Fibroblast of lung (primary cell): ENCODE data around the gene MIEF1. TPM values are rescaled to one million over a fixed set of nuclear protein-coding genes. Genes with fewer than 3 reads are reported as not detected.

ENCODE experiments used
- DNase-seq, 2 donors: peaks; one replicate each; pipeline versions ENCODE4 v3.0.0 to v3.0.0-alpha.2; 2010; ENCODE audit warnings: low read depth in 2 of 2
- H2AFZ ChIP-seq: 2 replicates; pipeline ENCODE4 v1.5.1; 2012; ENCODE audit warnings: low read length, control low read depth, inconsistent platforms
- H3K27ac ChIP-seq: 2 replicates; pipeline ENCODE4 v1.5.1; 2011; ENCODE audit warnings: low read length, control low read depth; ENCODE audit not compliant: insufficient read depth
- H3K27me3 ChIP-seq: 2 replicates; pipeline ENCODE4 v1.5.1; 2011; ENCODE audit warnings: mild to moderate bottlenecking, low read length; ENCODE audit not compliant: control insufficient read depth, insufficient read depth
- H3K36me3 ChIP-seq: 2 replicates; pipeline ENCODE4 v1.5.1; 2011; ENCODE audit warnings: low read length; ENCODE audit not compliant: control insufficient read depth, insufficient read depth
- H3K4me1 ChIP-seq: 2 replicates; pipeline ENCODE4 v1.5.1; 2011; ENCODE audit warnings: low read length; ENCODE audit not compliant: control insufficient read depth, insufficient read depth; ENCODE audit errors: extremely low read depth
- H3K4me2 ChIP-seq: 2 replicates; pipeline ENCODE4 v1.5.1; 2011; ENCODE audit warnings: low read length, control low read depth; ENCODE audit not compliant: insufficient read depth; ENCODE audit errors: extremely low read depth
- H3K4me3 ChIP-seq, 4 experiments: fragments of 200-600 bp in 1 of 4; sonication (generic) in 1 of 4; replicated peaks in 1 of 4; 2 replicates each; pipeline ENCODE4 v1.5.1; 2011 to 2016; ENCODE audit warnings: low read length in 4 of 4, low read depth in 3 of 4, mild to moderate bottlenecking in 3 of 4, control low read depth in 2 of 4, inconsistent platforms in 1 of 4, mixed read lengths in 1 of 4; ENCODE audit not compliant: insufficient read depth in 1 of 4; ENCODE audit errors: control extremely low read depth in 1 of 4
- H3K79me2 ChIP-seq: 2 replicates; pipeline ENCODE4 v1.5.1; 2012; ENCODE audit warnings: mild to moderate bottlenecking, low read length, inconsistent platforms; ENCODE audit not compliant: control insufficient read depth, insufficient read depth
- H3K9ac ChIP-seq: 2 replicates; pipeline ENCODE4 v1.5.1; 2011; ENCODE audit warnings: mild to moderate bottlenecking, low read length, control low read depth; ENCODE audit not compliant: insufficient read depth
- H3K9me3 ChIP-seq: 2 replicates; pipeline ENCODE4 v1.5.1; 2012; ENCODE audit warnings: low read depth, low read length; ENCODE audit not compliant: control insufficient read depth, insufficient read depth
- H4K20me1 ChIP-seq: 2 replicates; pipeline ENCODE4 v1.5.1; 2011; ENCODE audit warnings: low read length; ENCODE audit not compliant: control insufficient read depth, insufficient read depth; ENCODE audit errors: extremely low read depth
- EZH2 ChIP-seq: IDR thresholded peaks from 2 replicates; pipeline ENCODE4 v1.5.1; 2012; ENCODE audit warnings: low read length, control low read depth, mild to moderate bottlenecking; ENCODE audit errors: missing control alignments
- polyA plus RNA-seq, 2 donors: library from polyadenylated mRNA; depleted of rRNA in 1 of 2; stranded (reverse) in 1 of 2; unstranded in 1 of 2; fragments of >200 nt; gene quantifications; 2 replicates each; pipeline ENCODE4 v1.2.1, GENCODE V29; 2011 to 2012; ENCODE audit warnings: missing spikeins in 1 of 2
- total RNA-seq: library from RNA; depleted of rRNA; stranded (reverse); fragments of >200 nt; gene quantifications from 2 replicates; pipeline ENCODE4 v1.2.1, GENCODE V29; 2014
- TF ChIP-seq, protein P1 (sequence below), 2 donors: IDR thresholded peaks in 1 of 2; conservative IDR thresholded peaks in 1 of 2; 1 replicate in 1 of 2; 2 replicates in 1 of 2; pipeline ENCODE4 v1.5.1; 2011 to 2012; ENCODE audit warnings: low read length in 2 of 2, control low read depth in 1 of 2, inconsistent platforms in 1 of 2, low read depth in 1 of 2, mild to moderate bottlenecking in 1 of 2

Gene MIEF1
- total and polyA plus RNA-seq, 2 donors (not counting 1 experiment from before 2014, with no cell fraction given): 16.8 to 19.0 TPM

DNA sequence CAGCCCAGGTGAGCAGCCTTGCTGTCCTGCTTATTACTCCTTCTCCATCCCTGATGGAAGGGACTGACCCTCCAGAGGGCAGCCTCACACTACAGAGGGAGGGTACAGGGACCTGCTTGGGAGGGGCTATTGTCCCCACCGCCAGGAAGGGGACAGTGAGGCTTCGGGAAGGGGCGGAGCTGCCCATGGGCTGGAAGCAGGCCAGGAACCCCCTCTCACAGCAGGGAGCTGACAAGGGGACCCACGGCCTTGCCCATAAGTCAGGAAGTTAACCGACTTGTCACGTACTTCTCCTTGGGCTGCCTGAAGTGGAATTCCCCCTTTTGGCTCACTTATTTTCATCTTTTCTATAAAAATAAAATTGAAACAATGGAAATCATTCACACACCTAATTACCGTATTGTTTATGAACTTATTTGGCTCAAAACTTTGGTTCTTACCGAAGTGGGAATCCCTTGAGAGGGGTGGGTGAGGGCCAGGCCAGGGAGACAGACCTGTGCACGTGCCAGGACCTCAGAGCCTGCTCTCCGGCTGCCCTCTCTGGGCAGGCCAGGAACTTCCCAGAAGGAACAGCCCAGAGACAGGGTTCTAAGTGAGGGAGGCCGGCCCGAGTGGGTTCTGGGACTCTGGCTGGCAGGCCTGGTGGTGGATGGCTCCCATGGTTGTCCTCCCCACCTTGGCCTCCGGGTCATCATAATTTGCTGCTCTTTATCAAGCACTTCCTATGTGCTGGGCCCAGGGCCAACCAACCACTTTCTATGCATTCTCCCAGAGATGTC is 39.5 kb upstream of the MIEF1 start:
- Histone ChIP-seq H3K4me2 (no peak overlapping the region), H3K9me3 (no peaks in the 10 kb centered on the region), H3K27ac (no peak overlapping the region), H3K9ac (no peak overlapping the region), H3K4me3 (no peak overlapping the region), H3K36me3 (no peaks in the 10 kb centered on the region), H3K27me3 (peaks cover 16% of the 10 kb centered on the region), H3K4me1 (no peaks in the 10 kb centered on the region), H4K20me1 (no peaks in the 10 kb centered on the region), H3K79me2 (no peaks in the 10 kb centered on the region), H2AFZ (no peak overlapping the region)
- TF ChIP-seq, protein P1, sequence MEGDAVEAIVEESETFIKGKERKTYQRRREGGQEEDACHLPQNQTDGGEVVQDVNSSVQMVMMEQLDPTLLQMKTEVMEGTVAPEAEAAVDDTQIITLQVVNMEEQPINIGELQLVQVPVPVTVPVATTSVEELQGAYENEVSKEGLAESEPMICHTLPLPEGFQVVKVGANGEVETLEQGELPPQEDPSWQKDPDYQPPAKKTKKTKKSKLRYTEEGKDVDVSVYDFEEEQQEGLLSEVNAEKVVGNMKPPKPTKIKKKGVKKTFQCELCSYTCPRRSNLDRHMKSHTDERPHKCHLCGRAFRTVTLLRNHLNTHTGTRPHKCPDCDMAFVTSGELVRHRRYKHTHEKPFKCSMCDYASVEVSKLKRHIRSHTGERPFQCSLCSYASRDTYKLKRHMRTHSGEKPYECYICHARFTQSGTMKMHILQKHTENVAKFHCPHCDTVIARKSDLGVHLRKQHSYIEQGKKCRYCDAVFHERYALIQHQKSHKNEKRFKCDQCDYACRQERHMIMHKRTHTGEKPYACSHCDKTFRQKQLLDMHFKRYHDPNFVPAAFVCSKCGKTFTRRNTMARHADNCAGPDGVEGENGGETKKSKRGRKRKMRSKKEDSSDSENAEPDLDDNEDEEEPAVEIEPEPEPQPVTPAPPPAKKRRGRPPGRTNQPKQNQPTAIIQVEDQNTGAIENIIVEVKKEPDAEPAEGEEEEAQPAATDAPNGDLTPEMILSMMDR (conservative IDR thresholded peaks at IDR 0.05 in 1 of 2, IDR thresholded peaks at IDR 0.05 in 1 of 2; ENCODE audit: low read depth in 1 of 2, low read length in 2 of 2): no peak
- no peak for TF ChIP-seq EZH2
- DNase-seq: no peak

DNA sequence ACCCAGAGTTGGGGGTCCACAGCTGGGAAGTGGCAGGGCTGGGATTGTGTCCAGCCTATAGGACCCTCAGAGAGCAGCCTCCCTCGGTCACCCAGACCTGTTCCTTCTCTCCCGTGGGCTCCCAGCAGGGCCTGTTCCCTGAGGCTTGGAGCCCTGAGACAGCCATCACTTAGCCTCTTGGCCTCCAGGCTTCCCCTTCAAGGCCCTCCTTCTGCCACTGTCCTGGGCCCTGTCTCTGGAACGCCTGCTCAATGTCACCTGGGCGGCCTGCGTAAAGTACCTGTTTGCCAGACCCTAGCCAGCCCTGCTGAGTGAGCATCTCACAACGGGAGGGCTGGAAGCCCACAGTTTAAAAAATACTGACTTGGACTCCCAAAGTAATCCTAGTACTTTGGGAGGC is 38.8 kb upstream of the MIEF1 start:
- Histone ChIP-seq H3K27me3 (peaks cover 12% of the 10 kb centered on the region), H2AFZ (no peak overlapping the region), H3K4me2 (no peak overlapping the region), H3K4me1 (no peaks in the 10 kb centered on the region), H3K9me3 (no peaks in the 10 kb centered on the region), H3K79me2 (no peaks in the 10 kb centered on the region), H3K4me3 (no peak overlapping the region), H3K9ac (no peak overlapping the region), H4K20me1 (no peaks in the 10 kb centered on the region), H3K36me3 (no peaks in the 10 kb centered on the region), H3K27ac (no peak overlapping the region)
- no peak for TF ChIP-seq EZH2
- TF ChIP-seq, protein P1 (conservative IDR thresholded peaks at IDR 0.05 in 1 of 2, IDR thresholded peaks at IDR 0.05 in 1 of 2; ENCODE audit: low read depth in 1 of 2, low read length in 2 of 2): no peak
- no peak for DNase-seq

DNA sequence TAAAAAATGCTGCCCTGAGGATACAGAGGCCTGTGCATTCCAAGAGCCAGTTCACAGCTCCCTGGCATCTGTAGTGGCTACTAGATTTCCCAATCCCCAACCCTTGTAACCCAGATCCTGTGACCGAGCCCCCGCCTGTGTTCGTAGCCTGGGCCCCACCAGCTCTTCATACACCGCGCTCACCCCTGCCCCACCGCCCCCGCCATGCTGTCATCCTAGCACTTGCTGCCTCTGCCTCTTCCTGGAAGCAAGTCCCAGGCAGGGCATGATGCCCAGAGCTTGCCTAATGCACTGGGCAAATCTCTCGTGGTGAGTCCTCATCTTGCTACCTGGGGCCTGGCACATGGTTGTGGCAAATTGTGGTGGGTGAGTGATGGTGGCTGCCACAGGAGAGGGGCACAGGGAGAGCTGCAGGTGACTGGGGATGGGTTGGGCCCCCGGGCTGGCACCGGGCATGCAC is 38.1 kb upstream of the MIEF1 start:
- Histone ChIP-seq H3K4me3 (no peak overlapping the region), H3K27me3 (peaks cover 5% of the 10 kb centered on the region), H3K27ac (no peak overlapping the region), H3K9ac (no peak overlapping the region), H3K4me2 (no peak overlapping the region), H3K9me3 (no peaks in the 10 kb centered on the region), H3K79me2 (no peaks in the 10 kb centered on the region), H4K20me1 (no peaks in the 10 kb centered on the region), H3K36me3 (no peaks in the 10 kb centered on the region), H2AFZ (no peak overlapping the region), H3K4me1 (no peaks in the 10 kb centered on the region)
- TF ChIP-seq EZH2: no peak
- TF ChIP-seq, protein P1 (conservative IDR thresholded peaks at IDR 0.05 in 1 of 2, IDR thresholded peaks at IDR 0.05 in 1 of 2; ENCODE audit: low read depth in 1 of 2, low read length in 2 of 2): no peak
- DNase-seq: peak in 1 of 2 donors; percentile 18
